ENCODE results near the gene TNNT3. TPM values are rescaled to one million over a fixed set of nuclear protein-coding genes. Genes with fewer than 3 reads are reported as not detected.

TNNT3 gene
- total RNA-seq, 1 experiment from 2014 or later = not detected

- DNase-seq = no peak
- H3K27me3 Mint-ChIP-seq (ENCODE audit: low read depth) = peaks cover 17% of the 10 kb centered on the region
- H3K9me3 Mint-ChIP-seq = no peaks in the 10 kb centered on the region; a peak in 1 of 5 replicates
Measured at GRCh38 chr11:1920128-1920908, 815 bp downstream of the TNNT3 start.

More at GRCh38 chr11:1920128-1920908, 815 bp downstream of the TNNT3 start:
- no peaks in the 10 kb centered on the region for H4K20me1 ChIP-seq (ENCODE audit: control insufficient read depth, insufficient read depth, insufficient read length)
- H2BK5ac ChIP-seq (ENCODE audit: insufficient read length, low read length) = no peak overlapping the region
- no peak overlapping the region for H3T11ph ChIP-seq (ENCODE audit: low read length)
- H3K79me1 ChIP-seq (ENCODE audit: insufficient read depth, low read depth, low read length, poor library complexity, severe bottlenecking) = no peaks in the 10 kb centered on the region
- Mint-ChIP-seq H3K4me3 (no peak overlapping the region), H3K36me3 (ENCODE audit: insufficient read depth in 1 of 3, low read depth in 3 of 3) (no peaks in the 10 kb centered on the region), H3K27ac (no peak overlapping the region), H3K4me1 (peaks cover 3 to 6% of the 10 kb centered on the region in 2 experiments; a peak in 3 of 4 replicates)
- H2AFZ ChIP-seq (ENCODE audit: low read length) = no peak overlapping the region
- H2AK5ac ChIP-seq (ENCODE audit: insufficient read length, low read length) = no peak overlapping the region
- WGBS (ENCODE audit: extremely low coverage, insufficient read length, low lambda C conversion rate) = no CpG with 5 or more reads among the region's 25 CpGs
- no peak overlapping the region for H4K5ac ChIP-seq (ENCODE audit: insufficient read length, low read depth, low read length)
- no peak overlapping the region for H3K9ac ChIP-seq (ENCODE audit: extremely low read depth, insufficient read length, low read length)
- no peak for TF ChIP-seq CTCF (conservative IDR thresholded peaks at IDR 0.05)
- H4K8ac ChIP-seq (replicated peaks; ENCODE audit: insufficient read length, low read depth, low read length) = no peak overlapping the region
- no peak overlapping the region for H2BK120ac ChIP-seq (ENCODE audit: low read depth, low read length, poor library complexity, severe bottlenecking)
- no peaks in the 10 kb centered on the region for H3K4me1 ChIP-seq (ENCODE audit: insufficient read depth, low read length)
- H2BK20ac ChIP-seq (ENCODE audit: low read depth, low read length, poor library complexity, severe bottlenecking) = no peak overlapping the region
- no peak overlapping the region for H2BK12ac ChIP-seq (ENCODE audit: insufficient read length, low read depth, low read length)
- H4K91ac ChIP-seq (ENCODE audit: insufficient read length, low read depth, low read length) = no peak overlapping the region
- no peak overlapping the region; the same call in 1 of the 2 replicates for H3K14ac ChIP-seq (ENCODE audit: insufficient read depth, low read length)
- H3K9me3 ChIP-seq (ENCODE audit: control insufficient read depth, low read depth, low read length) = no peaks in the 10 kb centered on the region
- no peak overlapping the region for H3K4me2 ChIP-seq (ENCODE audit: insufficient read depth, insufficient read length, low read length)
- no peak overlapping the region for H2BK15ac ChIP-seq (ENCODE audit: low read depth, low read length)
- H3K27me3 ChIP-seq (ENCODE audit: insufficient read depth, low read length) = no peaks in the 10 kb centered on the region
- no peaks in the 10 kb centered on the region for H3K79me2 ChIP-seq (ENCODE audit: insufficient read depth, low read length)
- H3K56ac ChIP-seq (ENCODE audit: insufficient read length, low read depth, low read length) = no peak overlapping the region
- H3K4ac ChIP-seq (ENCODE audit: low read depth, low read length) = no peak overlapping the region
- no peak overlapping the region for H3K27ac ChIP-seq (ENCODE audit: insufficient read length, low read depth, low read length)
- H3K18ac ChIP-seq (ENCODE audit: insufficient read length, low read depth, low read length) = no peak overlapping the region
- H3K23me2 ChIP-seq (ENCODE audit: insufficient read length, low read depth, low read length, poor library complexity, severe bottlenecking) = no peaks in the 10 kb centered on the region
- H3K23ac ChIP-seq (ENCODE audit: insufficient read length, low read depth, low read length) = no peak overlapping the region
